NOMO-1 (cell line): ENCODE results near the gene UCKL1.
"Not testable (repeated sequence)": the region's sequence is repeated elsewhere in the genome, so short reads cannot be mapped to it uniquely, and the experiment has no call there.

ENCODE experiments used
- DNase-seq, 2 experiments: peaks; one replicate each; lab custom pipeline; 2025; ENCODE audit not compliant: unreplicated experiment in 2 of 2; lab: John Stamatoyannopoulos, UW

UCKL1 gene

GRCh38 chr20:63960654-63961621 lies 4.7 kb upstream of the UCKL1 start:
- not testable (repeated sequence) for DNase-seq

- DNase-seq: no peak
These were observed 3.5 kb upstream of the UCKL1 start for GRCh38 chr20:63959699-63960075.

GRCh38 chr20:63958964-63959698 lies 2.9 kb upstream of the UCKL1 start:
- DNase-seq: no peak

GRCh38 chr20:63958471-63958870 lies 2.3 kb upstream of the UCKL1 start:
- DNase-seq: no peak

- DNase-seq: no peak
These were observed 1.6 kb upstream of the UCKL1 start for GRCh38 chr20:63957690-63958441.

GRCh38 chr20:63957004-63957689 lies 931 bp upstream of the UCKL1 start:
- DNase-seq: peak; percentile 35 to 58

- no peak for DNase-seq
These were observed 418 bp upstream of the UCKL1 start for GRCh38 chr20:63956664-63957003.

GRCh38 chr20:63955281-63955826 lies 862 bp downstream of the UCKL1 start:
- DNase-seq: peak; percentile 20 to 28

- DNase-seq: no peak
These were observed 2.3 kb downstream of the UCKL1 start for GRCh38 chr20:63953764-63954429.

- no peak for DNase-seq
These were observed 3.4 kb downstream of the UCKL1 start for GRCh38 chr20:63952769-63953168.

- no peak for DNase-seq
These were observed 4.0 kb downstream of the UCKL1 start for GRCh38 chr20:63952210-63952535.

GRCh38 chr20:63951398-63952209 lies 4.6 kb downstream of the UCKL1 start:
- DNase-seq: no peak

- no peak for DNase-seq
These were observed 5.4 kb downstream of the UCKL1 start for GRCh38 chr20:63950701-63951397.

- no peak for DNase-seq
These were observed 8.4 kb downstream of the UCKL1 start for GRCh38 chr20:63947638-63948456.

- DNase-seq: no peak
These were observed 9.1 kb downstream of the UCKL1 start for GRCh38 chr20:63946986-63947637.

GRCh38 chr20:63945921-63946920 lies 10.0 kb downstream of the UCKL1 start:
- DNase-seq: no peak
